Parathyroid adenoma (tissue), 2 donors: Measurements from ENCODE around the gene PDE4D.

Experiments used
- H2AFZ ChIP-seq: fragments of 300-600 bp; sonication (generic); one replicate; pipeline ENCODE4 v1.7.0; 2017; ENCODE audit warnings: antibody characterized with exemption, mild to moderate bottlenecking
- H3K27ac ChIP-seq: fragments of 300-600 bp; sonication (generic); one replicate; pipeline ENCODE4 v1.7.0; 2017
- H3K27me3 ChIP-seq: fragments of 300-600 bp; sonication (generic); one replicate; pipeline ENCODE4 v1.7.0; 2017; ENCODE audit warnings: low read length; ENCODE audit not compliant: control insufficient read depth, insufficient read depth
- H3K36me3 ChIP-seq: fragments of 300-600 bp; sonication (generic); one replicate; pipeline ENCODE4 v1.7.0; 2017; ENCODE audit warnings: low read length; ENCODE audit not compliant: control insufficient read depth, insufficient read depth
- H3K4me1 ChIP-seq: fragments of 300-600 bp; sonication (generic); one replicate; pipeline ENCODE4 v1.7.0; 2017; ENCODE audit warnings: control low read depth
- H3K4me2 ChIP-seq: fragments of 300-600 bp; sonication (generic); one replicate; pipeline ENCODE4 v1.7.0; 2017; ENCODE audit warnings: low read length
- H3K4me3 ChIP-seq: fragments of 300-600 bp; sonication (generic); one replicate; pipeline ENCODE4 v1.7.0; 2017; ENCODE audit warnings: low read depth, low read length
- H3K79me2 ChIP-seq: fragments of 300-600 bp; sonication (generic); one replicate; pipeline ENCODE4 v1.7.0; 2017; ENCODE audit warnings: control low read depth
- H3K9ac ChIP-seq: fragments of 300-600 bp; sonication (generic); one replicate; pipeline ENCODE4 v1.7.0; 2017; ENCODE audit warnings: mild to moderate bottlenecking
- H3K9me3 ChIP-seq: fragments of 300-600 bp; sonication (generic); one replicate; pipeline ENCODE4 v1.7.0; 2017; ENCODE audit warnings: low read length; ENCODE audit not compliant: control insufficient read depth
- TF ChIP-seq, protein P1 (sequence below): fragments of 300-600 bp; sonication (generic); IDR thresholded peaks from one replicate; pipeline ENCODE4 v1.7.0; 2017; ENCODE audit warnings: antibody characterized with exemption, mild to moderate bottlenecking
- donor health status: primary hyperparathyroidism.

Gene PDE4D

DNA sequence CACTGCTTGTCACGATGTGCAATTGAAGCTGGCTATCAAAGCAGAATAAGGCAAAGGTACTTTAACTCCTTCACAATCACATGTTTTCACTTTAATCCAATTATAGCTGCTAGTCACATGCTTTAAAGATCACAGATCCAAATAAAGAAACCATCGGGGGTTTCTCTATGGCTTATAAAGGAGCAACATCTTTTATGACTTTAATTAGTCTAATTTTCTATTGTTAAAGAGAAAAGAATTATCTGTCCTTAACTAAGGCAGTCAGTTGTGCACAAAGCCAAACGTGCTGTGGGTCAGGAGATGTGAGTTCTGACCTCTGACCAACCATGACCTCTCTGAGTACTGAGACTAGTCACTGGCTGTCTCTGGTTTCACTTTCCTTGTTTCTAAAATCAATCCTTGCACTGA lies 749.6 kb downstream of the PDE4D start:
- Histone ChIP-seq H3K4me1 (no peaks in the 10 kb centered on the region), H3K4me3 (no peak overlapping the region), H2AFZ (no peak overlapping the region), H3K27ac (no peak overlapping the region), H3K9me3 (no peaks in the 10 kb centered on the region), H3K9ac (no peak overlapping the region), H3K27me3 (no peaks in the 10 kb centered on the region), H3K79me2 (no peaks in the 10 kb centered on the region), H3K4me2 (no peak overlapping the region), H3K36me3 (no peaks in the 10 kb centered on the region)
- TF ChIP-seq, protein P1, sequence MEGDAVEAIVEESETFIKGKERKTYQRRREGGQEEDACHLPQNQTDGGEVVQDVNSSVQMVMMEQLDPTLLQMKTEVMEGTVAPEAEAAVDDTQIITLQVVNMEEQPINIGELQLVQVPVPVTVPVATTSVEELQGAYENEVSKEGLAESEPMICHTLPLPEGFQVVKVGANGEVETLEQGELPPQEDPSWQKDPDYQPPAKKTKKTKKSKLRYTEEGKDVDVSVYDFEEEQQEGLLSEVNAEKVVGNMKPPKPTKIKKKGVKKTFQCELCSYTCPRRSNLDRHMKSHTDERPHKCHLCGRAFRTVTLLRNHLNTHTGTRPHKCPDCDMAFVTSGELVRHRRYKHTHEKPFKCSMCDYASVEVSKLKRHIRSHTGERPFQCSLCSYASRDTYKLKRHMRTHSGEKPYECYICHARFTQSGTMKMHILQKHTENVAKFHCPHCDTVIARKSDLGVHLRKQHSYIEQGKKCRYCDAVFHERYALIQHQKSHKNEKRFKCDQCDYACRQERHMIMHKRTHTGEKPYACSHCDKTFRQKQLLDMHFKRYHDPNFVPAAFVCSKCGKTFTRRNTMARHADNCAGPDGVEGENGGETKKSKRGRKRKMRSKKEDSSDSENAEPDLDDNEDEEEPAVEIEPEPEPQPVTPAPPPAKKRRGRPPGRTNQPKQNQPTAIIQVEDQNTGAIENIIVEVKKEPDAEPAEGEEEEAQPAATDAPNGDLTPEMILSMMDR, result no peak

DNA sequence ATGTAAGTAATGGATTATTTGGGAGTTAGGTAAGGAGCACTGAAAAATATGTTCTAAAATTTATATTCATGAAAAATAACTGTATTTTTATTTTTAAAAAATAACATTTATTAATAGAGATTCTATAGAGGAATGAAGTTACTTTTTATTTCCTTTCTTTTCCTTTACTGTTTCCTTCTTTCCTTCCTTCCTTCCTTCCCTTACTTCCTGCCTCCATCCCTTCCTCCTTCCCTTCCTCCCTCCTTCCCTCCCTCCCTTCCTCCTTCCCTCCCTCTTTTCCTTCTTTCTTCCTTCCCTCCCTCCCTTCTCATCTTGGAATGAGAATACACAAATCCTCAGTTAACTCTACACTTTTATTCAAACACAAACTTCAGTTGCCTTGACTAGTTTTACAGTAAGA lies 750.6 kb downstream of the PDE4D start:
- Histone ChIP-seq H3K4me1 (no peaks in the 10 kb centered on the region), H3K4me3 (no peak overlapping the region), H3K4me2 (no peak overlapping the region), H3K36me3 (no peaks in the 10 kb centered on the region), H3K9me3 (no peaks in the 10 kb centered on the region), H3K27me3 (no peaks in the 10 kb centered on the region), H3K9ac (no peak overlapping the region), H3K27ac (no peak overlapping the region), H2AFZ (no peak overlapping the region), H3K79me2 (no peaks in the 10 kb centered on the region)
- TF ChIP-seq, protein P1, result no peak

DNA sequence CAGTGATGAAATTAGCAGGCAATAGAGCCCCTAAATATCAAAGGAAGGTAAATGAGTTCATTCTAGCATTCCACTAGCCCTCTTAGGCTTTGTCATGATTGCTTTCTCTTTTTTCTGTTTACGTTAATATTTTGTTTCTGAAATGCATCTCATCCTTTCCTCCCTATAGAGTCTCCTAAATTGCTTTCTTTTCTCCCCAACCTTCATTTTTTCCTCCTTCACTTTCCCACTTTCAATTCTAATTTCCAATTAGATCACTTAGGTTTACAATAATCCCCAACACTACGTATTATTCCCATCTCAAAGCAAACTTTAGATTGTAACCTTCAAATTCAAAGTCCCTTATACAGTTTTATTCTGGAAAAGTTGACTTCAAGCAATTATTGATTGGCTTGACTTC lies 751.4 kb downstream of the PDE4D start:
- Histone ChIP-seq H3K4me2 (no peak overlapping the region), H3K9me3 (no peaks in the 10 kb centered on the region), H3K9ac (no peak overlapping the region), H3K27me3 (no peaks in the 10 kb centered on the region), H2AFZ (no peak overlapping the region), H3K4me1 (no peaks in the 10 kb centered on the region), H3K4me3 (no peak overlapping the region), H3K27ac (no peak overlapping the region), H3K79me2 (no peaks in the 10 kb centered on the region), H3K36me3 (no peaks in the 10 kb centered on the region)
- TF ChIP-seq, protein P1, result no peak

DNA sequence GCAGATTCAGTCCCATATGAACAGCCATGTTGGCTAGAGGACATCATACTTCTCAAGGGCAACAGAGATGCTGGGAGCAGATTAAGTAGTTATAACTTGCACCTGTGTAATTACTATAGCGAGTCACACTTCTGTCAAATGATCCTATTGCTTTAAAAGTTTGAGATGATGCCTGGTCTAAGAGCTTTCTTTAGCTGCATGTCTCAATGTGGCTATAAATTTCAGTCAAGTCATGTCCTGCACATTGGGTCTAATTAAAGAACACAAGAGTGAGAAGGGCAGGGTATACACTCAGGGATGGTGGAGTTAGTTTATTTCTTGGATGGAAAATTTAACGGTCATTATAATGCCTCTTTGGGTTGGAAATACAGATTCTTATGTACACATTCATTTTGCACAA lies 753.4 kb downstream of the PDE4D start:
- Histone ChIP-seq H3K27ac (no peak overlapping the region), H3K79me2 (no peaks in the 10 kb centered on the region), H3K4me1 (no peaks in the 10 kb centered on the region), H3K27me3 (no peaks in the 10 kb centered on the region), H3K36me3 (no peaks in the 10 kb centered on the region), H3K4me2 (no peak overlapping the region), H3K4me3 (no peak overlapping the region), H3K9ac (no peak overlapping the region), H2AFZ (no peak overlapping the region), H3K9me3 (no peaks in the 10 kb centered on the region)
- TF ChIP-seq, protein P1, result no peak

DNA sequence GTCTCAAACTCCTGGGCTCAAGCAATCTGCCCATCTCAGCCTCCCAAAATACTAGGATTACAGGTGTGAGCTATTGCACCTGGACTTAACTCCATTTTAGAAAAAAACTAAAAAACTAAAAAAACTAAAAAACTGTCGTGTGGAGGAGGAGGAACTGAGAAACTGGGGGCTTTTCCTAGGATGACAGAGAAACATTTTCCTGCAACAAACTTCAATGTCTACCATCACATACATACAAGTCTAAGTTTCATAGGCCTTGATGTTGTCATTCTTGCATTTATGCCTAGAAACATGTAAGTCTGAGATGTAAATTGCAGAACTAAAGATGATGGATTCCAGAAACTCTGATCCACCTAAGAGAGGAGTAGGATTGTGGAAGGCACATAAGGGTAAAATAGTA lies 753.8 kb downstream of the PDE4D start:
- Histone ChIP-seq H3K4me2 (no peak overlapping the region), H2AFZ (no peak overlapping the region), H3K9ac (no peak overlapping the region), H3K27me3 (no peaks in the 10 kb centered on the region), H3K4me3 (no peak overlapping the region), H3K9me3 (no peaks in the 10 kb centered on the region), H3K79me2 (no peaks in the 10 kb centered on the region), H3K27ac (no peak overlapping the region), H3K36me3 (no peaks in the 10 kb centered on the region), H3K4me1 (no peaks in the 10 kb centered on the region)
- TF ChIP-seq, protein P1, result no peak
